IPS-15b (cell line): ENCODE data around the gene SDR39U1.
A peak's percentile ranks its signal among the peaks of the same experiment; 100 is the strongest.
"Not testable (repeated sequence)": the region's sequence is repeated elsewhere in the genome, so short reads cannot be mapped to it uniquely, and the experiment has no call there.

Experiments
- H3K27me3 ChIP-seq: one replicate; pipeline ENCODE4 v1.6.1; 2013; ENCODE audit warnings: low read length; ENCODE audit not compliant: control insufficient read depth, insufficient read depth
- H3K36me3 ChIP-seq: one replicate; pipeline ENCODE4 v1.6.1; 2013; ENCODE audit warnings: low read length; ENCODE audit not compliant: control insufficient read depth, insufficient read depth
- H3K4me1 ChIP-seq: one replicate; pipeline ENCODE4 v1.6.1; 2013; ENCODE audit warnings: mild to moderate bottlenecking, low read length; ENCODE audit not compliant: control insufficient read depth, insufficient read depth
- H3K4me3 ChIP-seq: one replicate; pipeline ENCODE4 v1.5.1; 2013; ENCODE audit warnings: low read depth, low read length
- H3K9ac ChIP-seq: one replicate; pipeline ENCODE4 v1.6.1; 2013; ENCODE audit warnings: low read depth, mild to moderate bottlenecking, low read length
- H3K9me3 ChIP-seq: one replicate; pipeline ENCODE4 v1.6.1; 2013; ENCODE audit warnings: mild to moderate bottlenecking, low read length; ENCODE audit not compliant: control insufficient read depth, insufficient read depth

SDR39U1 gene, protein sequence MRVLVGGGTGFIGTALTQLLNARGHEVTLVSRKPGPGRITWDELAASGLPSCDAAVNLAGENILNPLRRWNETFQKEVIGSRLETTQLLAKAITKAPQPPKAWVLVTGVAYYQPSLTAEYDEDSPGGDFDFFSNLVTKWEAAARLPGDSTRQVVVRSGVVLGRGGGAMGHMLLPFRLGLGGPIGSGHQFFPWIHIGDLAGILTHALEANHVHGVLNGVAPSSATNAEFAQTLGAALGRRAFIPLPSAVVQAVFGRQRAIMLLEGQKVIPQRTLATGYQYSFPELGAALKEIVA

DNA sequence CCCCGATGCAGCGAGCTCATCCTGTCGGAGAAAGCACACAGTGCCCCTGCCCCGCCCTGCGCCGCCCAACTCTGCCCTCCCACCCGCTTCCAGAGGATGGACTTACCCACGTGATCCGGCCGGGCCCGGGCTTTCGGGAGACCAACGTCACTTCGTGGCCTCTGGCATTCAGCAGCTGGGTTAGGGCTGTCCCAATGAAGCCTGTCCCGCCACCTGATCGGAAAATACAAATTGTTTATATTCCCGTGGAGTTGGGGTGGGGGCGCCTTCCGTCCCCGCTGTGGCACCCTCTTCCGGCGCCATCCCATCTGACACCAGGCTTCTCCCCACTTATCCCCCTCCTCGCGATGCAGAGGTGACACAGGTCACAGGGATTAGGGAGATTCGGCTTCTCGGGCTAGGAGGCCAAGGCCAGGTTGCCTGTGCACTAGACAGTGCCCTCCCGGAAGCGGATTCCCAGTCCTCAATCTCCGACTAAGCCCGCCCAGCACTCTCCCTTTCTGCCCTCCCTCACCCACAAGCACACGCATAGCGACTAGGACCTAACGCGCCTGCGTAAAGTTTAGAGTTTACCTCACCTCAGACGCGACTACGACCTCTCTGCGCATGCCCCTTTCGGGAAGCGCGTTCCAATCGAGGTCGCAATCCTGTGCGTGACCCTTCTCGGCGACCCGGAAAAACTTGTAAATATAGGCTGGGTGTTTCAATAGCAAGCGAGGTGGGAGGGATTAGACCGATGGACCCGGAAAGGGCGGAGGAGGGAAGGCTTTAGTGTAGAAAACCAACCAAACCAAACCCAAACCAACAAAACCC is at the start of gene SDR39U1:
Gene SDR39U1, minus strand, starts transcription at position 537 of the 813 bp plus-strand sequence. Its CDS starts 7 bp downstream, at position 530.
- Histone ChIP-seq H3K9ac (peak within 1 kb of the TSS; percentile 87), H3K4me3 (peak within 1 kb of the TSS; percentile 97), H3K9me3 (no peaks in the 10 kb centered on the region), H3K4me1 (no peaks in the 10 kb centered on the region), H3K27me3 (no peaks in the 10 kb centered on the region), H3K36me3 (peaks cover 4% of the 10 kb centered on the region)

DNA sequence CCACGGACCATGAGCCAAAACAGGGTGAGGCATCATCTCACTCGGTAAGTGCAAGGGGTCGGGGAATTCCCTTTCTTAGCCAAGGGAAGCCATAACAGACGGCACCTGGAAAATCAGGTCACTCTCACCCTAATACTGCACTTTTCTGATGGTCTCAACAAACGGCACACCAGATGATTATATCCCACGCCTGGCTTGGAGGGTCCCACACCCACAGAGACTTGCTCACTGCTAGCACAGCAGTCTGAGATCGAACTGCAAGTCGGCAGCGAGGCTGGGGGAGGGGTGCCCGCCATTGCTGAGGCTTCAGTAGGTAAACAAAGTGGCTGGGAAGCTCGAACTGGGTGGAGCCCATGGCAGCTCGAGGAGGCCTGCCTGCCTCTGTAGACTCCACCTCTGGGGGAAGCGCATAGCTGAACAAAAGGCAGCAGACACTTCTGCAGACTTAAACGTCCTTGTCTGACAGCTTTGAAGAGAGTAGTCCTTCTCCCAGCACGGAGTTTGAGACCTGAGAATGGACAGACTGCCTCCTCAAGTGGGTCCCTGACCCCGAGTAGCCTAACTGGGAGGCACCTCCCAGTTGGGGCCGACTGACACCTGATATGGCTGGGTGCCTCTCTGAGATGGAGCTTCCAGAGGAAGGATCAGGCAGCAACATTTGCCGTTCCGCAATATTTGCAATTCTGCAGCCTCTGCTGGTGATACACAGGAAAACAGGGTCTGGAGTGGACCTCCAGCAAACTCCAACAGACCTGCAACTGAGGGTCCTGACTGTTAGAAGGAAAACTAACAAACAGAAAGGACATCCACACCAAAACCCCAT is 49.2 kb upstream of the SDR39U1 start:
- not testable (repeated sequence) for H3K36me3 ChIP-seq, H3K27me3 ChIP-seq, H3K4me3 ChIP-seq, H3K9me3 ChIP-seq, H3K4me1 ChIP-seq, H3K9ac ChIP-seq

DNA sequence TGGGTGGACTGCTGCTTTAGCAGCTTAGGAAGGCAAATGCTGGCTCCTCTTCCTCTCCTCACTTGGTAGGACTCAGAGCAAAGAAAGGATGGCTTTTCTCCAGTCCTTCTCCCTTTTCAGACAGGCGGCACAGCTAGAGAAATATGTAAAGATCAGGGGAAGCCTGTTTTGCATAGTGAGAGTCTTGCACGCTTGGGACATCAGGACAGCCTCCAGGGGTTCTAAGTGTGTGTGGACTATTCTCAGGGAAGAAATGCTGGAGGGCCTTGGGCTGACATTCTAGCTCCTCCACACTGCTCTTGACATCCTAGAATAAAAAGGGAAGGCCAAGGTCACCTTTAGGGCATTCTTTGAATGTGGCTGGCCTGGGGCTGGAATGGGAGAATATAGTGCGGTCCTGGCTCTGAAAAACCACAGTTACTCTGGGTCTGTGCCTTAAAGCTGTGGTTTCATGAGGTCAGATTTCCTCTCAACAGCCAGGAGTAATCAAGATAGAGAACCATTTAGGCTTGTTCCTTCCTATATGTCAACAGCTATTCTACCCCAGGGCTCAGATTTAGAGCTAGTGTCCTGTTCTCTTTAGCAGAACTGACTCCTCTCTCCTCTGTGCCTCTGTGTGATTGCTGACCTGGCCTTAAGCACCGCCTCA is 41.2 kb upstream of the SDR39U1 start:
- no peaks in the 10 kb centered on the region for H3K4me1 ChIP-seq
- no peaks in the 10 kb centered on the region for H3K27me3 ChIP-seq
- no peak overlapping the region for H3K4me3 ChIP-seq
- H3K9me3 ChIP-seq, result peaks cover 5% of the 10 kb centered on the region
- no peaks in the 10 kb centered on the region for H3K36me3 ChIP-seq
- no peak overlapping the region for H3K9ac ChIP-seq

DNA sequence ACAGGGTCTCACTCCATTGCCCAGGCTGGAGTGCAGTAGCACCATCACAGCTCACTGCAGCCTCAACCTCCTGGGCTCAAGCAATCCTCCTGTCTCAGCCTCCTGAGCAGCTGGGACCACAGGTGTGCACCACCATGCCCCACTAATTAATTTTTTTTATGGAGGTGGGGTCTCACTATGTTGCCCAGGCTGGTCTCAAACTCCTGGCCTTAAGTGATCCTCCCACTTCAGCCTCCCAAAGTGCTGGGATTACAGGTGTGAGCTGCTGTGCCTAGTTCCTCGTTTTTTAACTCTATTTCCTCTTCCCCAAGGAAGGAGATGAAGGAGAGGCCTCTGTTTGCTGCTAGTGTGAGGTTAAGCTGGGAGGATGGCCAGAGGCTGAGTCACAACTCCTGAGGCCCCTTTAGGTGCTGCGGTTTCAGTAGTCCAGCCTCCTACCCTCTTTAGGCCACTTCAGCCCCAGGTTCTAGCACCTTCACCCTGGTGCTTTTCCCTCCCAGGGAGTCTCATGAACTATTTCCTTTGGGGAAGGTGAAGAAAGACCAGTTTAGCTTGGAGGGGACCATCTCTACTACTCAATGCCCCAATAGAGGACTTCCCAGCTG is 40.2 kb upstream of the SDR39U1 start:
- not testable (repeated sequence) for H3K9me3 ChIP-seq, H3K9ac ChIP-seq, H3K36me3 ChIP-seq, H3K4me3 ChIP-seq, H3K27me3 ChIP-seq, H3K4me1 ChIP-seq

DNA sequence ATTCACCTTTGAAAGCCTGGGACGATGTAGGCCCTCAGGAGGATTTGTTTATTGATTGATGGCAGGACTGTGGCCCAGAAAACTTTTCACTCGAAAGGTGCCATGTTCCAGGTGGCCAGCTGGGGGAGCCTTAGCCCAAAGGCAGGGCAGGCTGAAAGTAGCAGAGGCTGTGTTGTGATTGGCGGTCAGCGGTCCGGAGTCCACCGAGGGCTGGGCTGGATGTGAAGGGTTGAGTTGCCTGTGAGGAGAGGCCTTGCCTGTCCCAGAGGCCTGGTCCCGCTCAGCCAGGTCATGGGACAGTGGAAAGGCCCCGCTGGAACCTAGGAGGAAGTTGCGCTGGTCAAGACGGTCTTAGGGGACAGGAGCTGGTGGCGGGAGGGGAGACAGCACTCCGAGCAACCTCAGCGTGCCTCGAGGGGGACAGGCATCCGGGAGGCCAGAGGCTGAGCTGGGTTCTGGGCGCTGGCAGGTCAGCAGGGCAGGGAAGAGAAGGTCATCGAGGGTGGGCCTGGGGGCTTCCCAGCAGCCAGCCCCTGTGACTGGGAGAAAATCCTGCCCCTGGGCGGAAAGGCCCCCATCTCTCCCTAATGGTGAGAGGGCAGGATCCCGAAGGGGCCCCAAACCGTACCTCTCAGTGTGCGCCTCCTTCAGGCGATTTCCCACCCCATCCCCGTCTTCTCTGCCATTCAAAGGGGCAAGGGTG is 39.2 kb upstream of the SDR39U1 start:
- peaks cover 5% of the 10 kb centered on the region for H3K9me3 ChIP-seq
- H3K9ac ChIP-seq, result peak overlapping the region; percentile 50
- no peaks in the 10 kb centered on the region for H3K36me3 ChIP-seq
- H3K27me3 ChIP-seq, result no peaks in the 10 kb centered on the region
- no peak overlapping the region for H3K4me3 ChIP-seq
- no peaks in the 10 kb centered on the region for H3K4me1 ChIP-seq

DNA sequence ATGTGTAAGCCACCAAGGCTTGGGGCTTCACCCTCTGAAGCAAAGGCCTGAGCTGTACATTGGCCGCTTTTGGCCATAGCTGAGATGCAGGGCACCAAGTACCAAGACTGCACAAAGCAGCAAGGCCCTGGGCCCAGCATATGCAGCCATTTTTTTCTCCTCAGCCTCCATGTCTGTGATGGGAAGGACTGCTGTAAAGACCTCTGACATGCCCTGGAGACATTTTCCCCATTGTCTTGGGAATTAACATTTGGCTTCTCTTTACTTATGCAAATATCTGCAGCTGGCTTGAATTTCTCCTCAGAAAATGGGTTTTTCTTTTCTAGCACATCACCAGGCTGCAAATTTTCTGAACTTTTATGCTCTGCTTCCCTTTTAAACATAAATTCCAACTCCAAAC is 37.4 kb upstream of the SDR39U1 start:
- H3K9ac ChIP-seq, H3K36me3 ChIP-seq, H3K9me3 ChIP-seq, H3K27me3 ChIP-seq, H3K4me3 ChIP-seq, H3K4me1 ChIP-seq: not testable (repeated sequence)

DNA sequence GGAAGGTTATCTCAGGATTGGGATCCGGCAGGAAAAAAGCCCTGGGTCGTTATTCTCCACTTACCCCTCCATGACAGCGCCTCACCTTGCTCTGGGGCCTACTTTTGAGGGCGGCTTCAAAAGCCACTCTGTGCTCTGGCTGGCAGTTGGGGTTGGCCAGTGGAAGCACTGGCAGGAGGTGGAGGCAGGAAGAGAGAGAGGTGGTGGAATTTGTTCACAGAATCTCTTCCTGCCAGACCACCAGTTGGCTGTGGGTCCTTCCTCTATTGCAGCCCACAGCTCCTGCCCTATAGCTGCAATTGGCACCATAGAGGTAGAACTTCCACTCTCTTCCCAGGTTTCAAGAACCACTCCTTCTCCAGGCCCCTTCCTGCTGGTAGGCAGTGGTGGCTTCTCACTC is 32.7 kb upstream of the SDR39U1 start:
- H3K4me1 ChIP-seq, result no peaks in the 10 kb centered on the region
- no peaks in the 10 kb centered on the region for H3K27me3 ChIP-seq
- H3K9me3 ChIP-seq, result peaks cover 5% of the 10 kb centered on the region
- H3K9ac ChIP-seq, result no peak overlapping the region
- no peak overlapping the region for H3K4me3 ChIP-seq
- no peaks in the 10 kb centered on the region for H3K36me3 ChIP-seq

DNA sequence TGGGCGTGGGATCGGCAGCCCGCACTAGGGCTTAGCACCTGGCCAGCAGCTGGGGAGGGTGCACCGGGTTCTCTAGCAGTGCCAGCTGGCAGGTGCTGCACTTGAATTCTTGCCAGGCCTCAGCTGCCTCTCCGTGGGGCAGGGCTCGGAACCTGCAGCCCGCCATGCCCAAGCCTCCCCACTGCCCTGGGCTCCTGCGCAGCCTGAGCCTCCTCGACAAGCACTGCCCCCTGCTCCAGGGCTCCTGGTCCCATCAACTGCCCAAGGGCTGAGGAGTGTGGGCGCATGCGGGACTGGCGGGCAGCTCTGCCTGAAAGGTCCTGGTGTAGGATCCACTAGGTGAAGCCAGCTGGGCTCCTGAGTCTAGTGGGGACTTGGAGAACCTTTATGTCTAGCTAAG is 30.6 kb upstream of the SDR39U1 start:
- Histone ChIP-seq H3K27me3 (no peaks in the 10 kb centered on the region), H3K4me3 (no peak overlapping the region), H3K9ac (no peak overlapping the region), H3K36me3 (no peaks in the 10 kb centered on the region), H3K4me1 (no peaks in the 10 kb centered on the region), H3K9me3 (no peaks in the 10 kb centered on the region)

DNA sequence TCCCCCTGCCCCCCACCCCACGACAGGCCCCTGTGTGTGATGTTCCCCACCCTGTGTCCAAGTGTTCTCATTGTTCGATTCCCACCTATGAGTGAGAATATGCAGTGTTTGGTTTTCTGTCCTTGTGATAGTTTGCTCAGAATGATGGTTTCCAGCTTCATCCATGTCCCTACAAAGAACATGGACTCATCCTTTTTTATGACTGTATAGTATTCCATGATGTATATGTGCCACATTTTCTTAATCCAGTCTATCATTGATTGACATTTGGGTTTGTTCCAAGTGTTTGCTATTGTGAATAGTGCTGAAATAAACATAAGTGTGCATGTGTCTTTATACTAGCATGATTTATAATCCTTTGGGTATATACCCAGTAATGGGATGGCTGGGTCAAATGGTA is 27.9 kb upstream of the SDR39U1 start:
- H3K4me1 ChIP-seq, H3K36me3 ChIP-seq, H3K4me3 ChIP-seq, H3K9ac ChIP-seq, H3K27me3 ChIP-seq, H3K9me3 ChIP-seq: not testable (repeated sequence)

DNA sequence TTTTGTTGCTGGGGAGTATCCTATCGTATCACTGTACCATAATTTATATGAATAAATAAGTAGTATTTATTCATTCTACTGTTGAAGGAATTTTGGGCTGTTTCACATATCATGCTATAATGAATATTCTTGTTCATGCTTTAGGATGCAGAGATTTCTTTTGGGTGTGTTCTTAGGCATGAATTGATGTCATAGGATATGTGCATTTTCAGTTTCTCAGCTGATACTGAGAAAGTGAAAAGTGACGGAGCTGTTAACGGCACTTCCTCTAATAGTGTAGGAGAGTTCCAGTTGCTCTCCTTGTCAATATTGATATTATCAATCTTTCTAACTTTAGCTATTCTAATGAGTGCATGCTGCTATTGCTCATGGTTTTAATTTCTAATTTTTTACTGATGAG is 23.2 kb upstream of the SDR39U1 start:
- no peak overlapping the region for H3K4me3 ChIP-seq
- no peak overlapping the region for H3K9ac ChIP-seq
- H3K9me3 ChIP-seq, result no peaks in the 10 kb centered on the region
- no peaks in the 10 kb centered on the region for H3K4me1 ChIP-seq
- H3K27me3 ChIP-seq, result no peaks in the 10 kb centered on the region
- H3K36me3 ChIP-seq, result no peaks in the 10 kb centered on the region

DNA sequence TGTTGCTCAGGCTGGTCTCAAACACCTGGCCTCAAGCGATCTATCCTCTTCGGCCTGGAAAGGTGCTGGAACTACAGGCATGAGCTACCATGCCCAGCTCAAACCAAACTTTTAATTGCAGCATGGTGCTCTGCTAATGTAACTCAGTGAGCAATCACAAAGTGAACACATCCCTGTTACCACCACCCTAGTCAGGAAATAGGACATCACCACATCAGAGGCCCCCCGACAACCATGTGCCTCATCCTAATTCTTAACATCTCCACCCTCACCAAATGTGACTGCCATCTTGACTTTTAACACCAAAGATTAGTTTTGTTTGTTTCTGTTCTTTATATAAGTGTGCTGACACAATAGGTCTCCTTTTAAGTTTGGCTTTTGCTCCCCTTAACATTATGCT is 22.8 kb upstream of the SDR39U1 start:
- no peak overlapping the region for H3K9ac ChIP-seq
- H3K36me3 ChIP-seq, result no peaks in the 10 kb centered on the region
- no peaks in the 10 kb centered on the region for H3K9me3 ChIP-seq
- no peaks in the 10 kb centered on the region for H3K27me3 ChIP-seq
- H3K4me1 ChIP-seq, result no peaks in the 10 kb centered on the region
- H3K4me3 ChIP-seq, result no peak overlapping the region
